Fibroblast of skin of left quadriceps (primary cell): ENCODE measurements around the gene MCEMP1.

Experiments used
- DNase-seq, 2 experiments: peaks; one replicate each; pipeline ENCODE4 v3.0.0-alpha.2; 2013; ENCODE audit warnings: low read depth in 2 of 2

MCEMP1 gene

DNA sequence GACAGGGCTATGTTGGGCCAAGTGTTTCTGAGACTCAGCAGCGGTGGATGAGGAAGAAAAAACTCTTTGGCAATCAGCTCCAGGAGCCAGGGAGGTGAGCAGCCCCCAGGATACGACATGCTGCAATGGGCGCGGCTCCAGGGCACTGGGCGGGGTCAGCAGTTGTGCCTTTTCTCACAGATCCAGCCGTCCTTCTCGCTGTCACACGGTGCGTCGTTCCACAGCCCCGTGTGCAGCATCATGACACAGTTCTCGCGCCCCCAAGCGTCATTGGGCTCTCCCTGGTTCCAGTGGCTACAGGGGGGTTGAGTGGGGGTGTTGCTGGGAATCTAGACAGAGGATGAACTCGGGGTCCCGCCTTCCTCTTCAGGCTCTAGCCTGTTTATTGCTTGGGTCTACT lies 52.3 kb downstream of the MCEMP1 start:
- no peak for DNase-seq
